ENCODE measurements around the gene UFD1. TPM values are rescaled to one million over a fixed set of nuclear protein-coding genes. Genes with fewer than 3 reads are reported as not detected.
A peak's percentile ranks its signal among the peaks of the same experiment; 100 is the strongest.

Gene UFD1
- total and polyA plus RNA-seq, 9 of the 15 experiments (the other 6 are each of a cell fraction or from before 2014, with no cell fraction given) = 238 to 645 (median 363) TPM

DNA sequence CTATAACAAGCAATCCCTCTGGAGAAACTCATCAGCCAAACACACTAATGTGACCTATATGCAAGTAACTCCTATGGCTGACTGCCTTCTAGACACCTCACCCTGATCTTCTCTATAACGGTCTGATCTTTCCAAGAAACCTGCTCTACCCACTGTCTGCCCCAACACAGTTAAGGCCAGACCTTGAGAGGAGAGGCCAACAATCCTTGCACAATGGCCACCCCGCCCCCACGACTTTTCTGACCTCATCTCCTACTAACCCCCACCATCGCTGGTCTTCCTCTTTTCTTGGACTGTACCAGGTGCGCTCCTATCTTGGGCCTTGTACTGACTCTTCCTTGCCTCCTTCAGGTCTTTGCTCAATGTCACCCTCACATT lies 59.9 kb downstream of the UFD1 start (continued):
- TF ChIP-seq, protein P1, sequence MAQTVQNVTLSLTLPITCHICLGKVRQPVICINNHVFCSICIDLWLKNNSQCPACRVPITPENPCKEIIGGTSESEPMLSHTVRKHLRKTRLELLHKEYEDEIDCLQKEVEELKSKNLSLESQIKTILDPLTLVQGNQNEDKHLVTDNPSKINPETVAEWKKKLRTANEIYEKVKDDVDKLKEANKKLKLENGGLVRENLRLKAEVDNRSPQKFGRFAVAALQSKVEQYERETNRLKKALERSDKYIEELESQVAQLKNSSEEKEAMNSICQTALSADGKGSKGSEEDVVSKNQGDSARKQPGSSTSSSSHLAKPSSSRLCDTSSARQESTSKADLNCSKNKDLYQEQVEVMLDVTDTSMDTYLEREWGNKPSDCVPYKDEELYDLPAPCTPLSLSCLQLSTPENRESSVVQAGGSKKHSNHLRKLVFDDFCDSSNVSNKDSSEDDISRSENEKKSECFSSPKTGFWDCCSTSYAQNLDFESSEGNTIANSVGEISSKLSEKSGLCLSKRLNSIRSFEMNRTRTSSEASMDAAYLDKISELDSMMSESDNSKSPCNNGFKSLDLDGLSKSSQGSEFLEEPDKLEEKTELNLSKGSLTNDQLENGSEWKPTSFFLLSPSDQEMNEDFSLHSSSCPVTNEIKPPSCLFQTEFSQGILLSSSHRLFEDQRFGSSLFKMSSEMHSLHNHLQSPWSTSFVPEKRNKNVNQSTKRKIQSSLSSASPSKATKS (CRISPR knock-in tag; IDR thresholded peaks at IDR 0.05) = no peak
- peak; percentile 58; the same call in 1 of the 2 replicates for TF ChIP-seq CHCHD3 (CRISPR knock-in tag; IDR thresholded peaks at IDR 0.05)

DNA sequence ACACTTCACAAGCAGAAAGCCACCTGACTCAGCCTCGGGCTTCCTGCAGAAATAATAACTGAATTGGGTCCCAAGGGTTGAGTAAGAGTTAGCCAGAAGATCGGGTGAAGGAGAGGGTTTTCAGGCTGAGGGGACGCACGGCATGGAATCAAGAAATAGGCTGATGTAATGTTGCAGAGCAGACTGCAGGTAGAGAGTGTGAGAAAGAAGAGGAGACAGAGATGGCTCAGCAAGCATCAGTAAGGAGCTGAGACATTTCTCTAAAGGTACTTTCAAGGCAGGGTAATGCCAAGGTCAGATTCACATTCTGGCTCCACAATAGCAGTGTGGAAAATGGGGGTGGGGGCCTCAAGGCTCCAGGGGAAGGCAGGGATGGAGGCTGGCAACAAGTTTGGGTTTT lies 66.1 kb downstream of the UFD1 start:
- POLR2A ChIA-PET = interaction anchor here (1.8 to 14.3 kb wide), 4 partner anchors 11 to 32 kb away, joined by 10 to 245 read pairs (median 112); partner anchors contain the start of genes HIRA and MRPL40
- Histone ChIP-seq H3K36me3 (ENCODE audit: control insufficient read depth, insufficient read depth, low read length) (peaks cover 80% of the 10 kb centered on the region), H3K4me1 (replicated peaks in 1 of 2; ENCODE audit: control insufficient read depth in 2 of 2, insufficient read depth in 2 of 2, low read length in 2 of 2) (peaks cover 5 to 11% of the 10 kb centered on the region in 2 experiments; a peak in 4 of 5 replicates), H3K9me1 (ENCODE audit: control insufficient read depth, insufficient read depth, low read length) (peaks cover 20% of the 10 kb centered on the region), H3K79me2 (ENCODE audit: control insufficient read depth, insufficient read depth, low read length) (peaks cover 88% of the 10 kb centered on the region), H3K4me2 (ENCODE audit: insufficient read depth, low read length) (no peak overlapping the region), H3K9ac (ENCODE audit: insufficient read depth in 1 of 2, low read depth in 2 of 2, low read length in 2 of 2) (no peak overlapping the region), H2AFZ (ENCODE audit: low read depth, low read length) (no peak overlapping the region), H3K4me3 (no peak overlapping the region), H4K20me1 (replicated peaks; ENCODE audit: control insufficient read depth, insufficient read depth, low read length) (peaks cover 40% of the 10 kb centered on the region), H3K27ac (ENCODE audit: extremely low read depth, low read depth, low read length) (no peak overlapping the region), H3K9me3 (replicated peaks; ENCODE audit: control insufficient read depth, insufficient read depth, low read depth, low read length) (no peaks in the 10 kb centered on the region), H3K27me3 (ENCODE audit: control insufficient read depth in 2 of 2, insufficient read depth in 2 of 2, low read length in 2 of 2) (no peaks in the 10 kb centered on the region)
- DNase-seq (ENCODE audit: extremely low read depth in 1 of 4, low spot score in 3 of 4) (no peak), ATAC-seq (no peak), FAIRE-seq (no peak)
- in situ Hi-C loops (cut with MboI) = no loop called here
- 84% methylated on average over 4 of the region's 4 CpGs for WGBS (ENCODE audit: insufficient coverage, low coverage, missing lambda C conversion rate)
- no TSS peak for BruUV-seq (replicated peaks)
- CTCF ChIA-PET (ENCODE audit: low intra/inter-chr PET ratio) = interaction anchor here (0.5 kb wide), 1 partner anchor 523 kb away, joined by 3 read pairs; no protein-coding TSS in a partner anchor
- intact Hi-C loops (cut with micrococcal nuclease) = loop anchor here (10.0 kb wide), 1 partner anchor 612 kb away; the partner anchor contains the start of gene TANGO2
- no peak for TF ChIP-seq SP1 (CRISPR knock-in tag; IDR thresholded peaks at IDR 0.05)
- no peak for TF ChIP-seq BCL6 (CRISPR knock-in tag; IDR thresholded peaks at IDR 0.05)
- no peak for TF ChIP-seq ZNF668 (CRISPR knock-in tag; IDR thresholded peaks at IDR 0.05)
- TF ChIP-seq, protein P2, sequence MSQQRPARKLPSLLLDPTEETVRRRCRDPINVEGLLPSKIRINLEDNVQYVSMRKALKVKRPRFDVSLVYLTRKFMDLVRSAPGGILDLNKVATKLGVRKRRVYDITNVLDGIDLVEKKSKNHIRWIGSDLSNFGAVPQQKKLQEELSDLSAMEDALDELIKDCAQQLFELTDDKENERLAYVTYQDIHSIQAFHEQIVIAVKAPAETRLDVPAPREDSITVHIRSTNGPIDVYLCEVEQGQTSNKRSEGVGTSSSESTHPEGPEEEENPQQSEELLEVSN (IDR thresholded peaks at IDR 0.05; ENCODE audit: borderline replicate concordance in 1 of 2, extremely low read depth in 1 of 2, insufficient read depth in 1 of 2, insufficient read length in 1 of 2, low read depth in 1 of 2, low read length in 1 of 2, poor library complexity in 1 of 2, severe bottlenecking in 1 of 2) = no peak
- 0 out of 2 replicates have a peak, but pooled peaks have one; percentile 11 for TF ChIP-seq ETV1 (tag; conservative IDR thresholded peaks at IDR 0.05; ENCODE audit: low read depth)
- TF ChIP-seq SMARCC2 (IDR thresholded peaks at IDR 0.05; ENCODE audit: low read depth) = no peak
- no peak for TF ChIP-seq PHF20 (IDR thresholded peaks at IDR 0.05; ENCODE audit: partially characterized antibody)
- TF ChIP-seq SUPT5H (IDR thresholded peaks at IDR 0.05) = no peak
- TF ChIP-seq BHLHE40 (IDR thresholded peaks at IDR 0.05; ENCODE audit: low read length) = no peak
- no peak for TF ChIP-seq HMG20B (CRISPR knock-in tag; IDR thresholded peaks at IDR 0.05)
- TF ChIP-seq, protein P3, sequence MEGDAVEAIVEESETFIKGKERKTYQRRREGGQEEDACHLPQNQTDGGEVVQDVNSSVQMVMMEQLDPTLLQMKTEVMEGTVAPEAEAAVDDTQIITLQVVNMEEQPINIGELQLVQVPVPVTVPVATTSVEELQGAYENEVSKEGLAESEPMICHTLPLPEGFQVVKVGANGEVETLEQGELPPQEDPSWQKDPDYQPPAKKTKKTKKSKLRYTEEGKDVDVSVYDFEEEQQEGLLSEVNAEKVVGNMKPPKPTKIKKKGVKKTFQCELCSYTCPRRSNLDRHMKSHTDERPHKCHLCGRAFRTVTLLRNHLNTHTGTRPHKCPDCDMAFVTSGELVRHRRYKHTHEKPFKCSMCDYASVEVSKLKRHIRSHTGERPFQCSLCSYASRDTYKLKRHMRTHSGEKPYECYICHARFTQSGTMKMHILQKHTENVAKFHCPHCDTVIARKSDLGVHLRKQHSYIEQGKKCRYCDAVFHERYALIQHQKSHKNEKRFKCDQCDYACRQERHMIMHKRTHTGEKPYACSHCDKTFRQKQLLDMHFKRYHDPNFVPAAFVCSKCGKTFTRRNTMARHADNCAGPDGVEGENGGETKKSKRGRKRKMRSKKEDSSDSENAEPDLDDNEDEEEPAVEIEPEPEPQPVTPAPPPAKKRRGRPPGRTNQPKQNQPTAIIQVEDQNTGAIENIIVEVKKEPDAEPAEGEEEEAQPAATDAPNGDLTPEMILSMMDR (IDR thresholded peaks at IDR 0.05 in 2 of 3, conservative IDR thresholded peaks at IDR 0.05 in 1 of 3; ENCODE audit: insufficient read depth in 2 of 3, low read depth in 1 of 3, low read length in 3 of 3) = no peak
